Measurements from ENCODE around the gene DNLZ. TPM values are rescaled to one million over a fixed set of nuclear protein-coding genes. Genes with fewer than 3 reads are reported as not detected.

DNLZ gene
- total RNA-seq, 1 donor from 2014 or later = 31.0 TPM

- intact Hi-C loops (cut with micrococcal nuclease) = no loop called here
- Mint-ChIP-seq H3K27me3 (ENCODE audit: low read depth) (no peaks in the 10 kb centered on the region), H3K4me3 (ENCODE audit: low read depth) (no peak overlapping the region), H3K4me1 (ENCODE audit: low read depth) (no peaks in the 10 kb centered on the region), H3K27ac (no peak overlapping the region), H3K36me3 (ENCODE audit: low read depth) (peaks cover 4% of the 10 kb centered on the region), H3K9me3 (peaks cover 23% of the 10 kb centered on the region)
- no peak for DNase-seq (ENCODE audit: low spot score)
Measured at GRCh38 chr9:136316271-136316751, 47.2 kb downstream of the DNLZ start.

GRCh38 chr9:136314944-136315343 lies 48.6 kb downstream of the DNLZ start:
- Mint-ChIP-seq H3K9me3 (peaks cover 23% of the 10 kb centered on the region), H3K4me1 (ENCODE audit: low read depth) (no peaks in the 10 kb centered on the region), H3K36me3 (ENCODE audit: low read depth) (peaks cover 4% of the 10 kb centered on the region), H3K4me3 (ENCODE audit: low read depth) (no peak overlapping the region), H3K27me3 (ENCODE audit: low read depth) (no peaks in the 10 kb centered on the region), H3K27ac (no peak overlapping the region)
- intact Hi-C loops (cut with micrococcal nuclease) = no loop called here
- DNase-seq (ENCODE audit: low spot score) = no peak

GRCh38 chr9:136314056-136314416 lies 49.5 kb downstream of the DNLZ start:
- Mint-ChIP-seq H3K4me3 (ENCODE audit: low read depth) (no peak overlapping the region), H3K27ac (no peak overlapping the region), H3K36me3 (ENCODE audit: low read depth) (peaks cover 4% of the 10 kb centered on the region), H3K27me3 (ENCODE audit: low read depth) (no peaks in the 10 kb centered on the region), H3K4me1 (ENCODE audit: low read depth) (no peaks in the 10 kb centered on the region), H3K9me3 (peaks cover 23% of the 10 kb centered on the region)
- DNase-seq (ENCODE audit: low spot score) = no peak
- intact Hi-C loops (cut with micrococcal nuclease) = no loop called here

DNA sequence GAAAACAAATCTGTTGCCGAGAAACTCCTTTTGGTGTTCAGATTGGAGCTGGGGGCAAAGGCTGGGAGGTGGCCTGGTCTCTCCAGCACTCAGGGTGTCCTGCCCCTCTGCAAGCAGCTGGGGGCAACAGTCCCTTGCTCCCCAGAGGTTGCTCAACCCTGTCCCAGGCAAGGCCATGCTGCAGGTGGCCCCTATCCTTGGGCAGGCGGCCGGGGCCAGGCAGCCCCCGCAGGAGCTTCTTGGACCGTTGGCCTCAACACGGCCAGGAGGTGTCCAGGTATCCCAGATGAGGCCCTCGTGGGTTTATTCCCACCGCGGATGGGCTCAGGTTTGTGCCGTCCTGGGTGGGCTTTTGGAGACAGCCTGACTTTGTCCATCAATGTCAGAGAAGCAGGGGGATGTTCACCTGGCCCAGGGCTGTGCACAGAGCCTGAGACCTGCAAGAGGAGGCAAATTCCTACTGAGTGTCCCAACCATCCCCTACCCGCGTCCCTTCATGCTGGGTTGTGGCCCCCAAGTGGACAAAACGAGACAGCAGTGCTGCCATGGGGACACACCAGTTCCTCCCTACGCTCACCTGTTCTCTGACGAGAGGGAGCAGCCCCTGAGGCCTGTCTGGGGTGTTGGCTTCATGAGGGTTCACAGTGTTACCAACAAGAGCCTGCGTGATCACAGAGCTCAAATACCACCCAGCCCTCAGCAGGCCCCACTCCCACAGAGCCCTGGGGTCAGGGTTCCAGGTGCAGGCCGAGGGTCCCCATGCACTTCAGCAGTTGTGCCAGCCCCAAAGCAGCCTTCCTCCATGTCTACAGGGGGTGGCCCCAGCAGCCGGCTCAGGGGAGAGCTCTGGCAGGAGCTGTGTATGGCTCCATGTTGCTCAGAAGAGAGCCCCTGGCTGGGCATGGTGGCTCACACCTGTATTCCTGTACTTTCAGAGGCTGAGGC lies 50.2 kb downstream of the DNLZ start:
- Mint-ChIP-seq H3K4me1 (ENCODE audit: low read depth) (no peaks in the 10 kb centered on the region), H3K27me3 (ENCODE audit: low read depth) (no peaks in the 10 kb centered on the region), H3K4me3 (ENCODE audit: low read depth) (no peak overlapping the region), H3K9me3 (peaks cover 23% of the 10 kb centered on the region), H3K36me3 (ENCODE audit: low read depth) (peaks cover 4% of the 10 kb centered on the region), H3K27ac (no peak overlapping the region)
- no peak for DNase-seq (ENCODE audit: low spot score)
- intact Hi-C loops (cut with micrococcal nuclease) = no loop called here

- Mint-ChIP-seq H3K36me3 (ENCODE audit: low read depth) (peaks cover 4% of the 10 kb centered on the region), H3K9me3 (peaks cover 23% of the 10 kb centered on the region), H3K4me1 (ENCODE audit: low read depth) (no peaks in the 10 kb centered on the region), H3K27ac (no peak overlapping the region), H3K27me3 (ENCODE audit: low read depth) (no peaks in the 10 kb centered on the region), H3K4me3 (ENCODE audit: low read depth) (no peak overlapping the region)
- DNase-seq (ENCODE audit: low spot score) = no peak
- intact Hi-C loops (cut with micrococcal nuclease) = no loop called here
Measured at GRCh38 chr9:136312436-136312835, 51.1 kb downstream of the DNLZ start.

DNA sequence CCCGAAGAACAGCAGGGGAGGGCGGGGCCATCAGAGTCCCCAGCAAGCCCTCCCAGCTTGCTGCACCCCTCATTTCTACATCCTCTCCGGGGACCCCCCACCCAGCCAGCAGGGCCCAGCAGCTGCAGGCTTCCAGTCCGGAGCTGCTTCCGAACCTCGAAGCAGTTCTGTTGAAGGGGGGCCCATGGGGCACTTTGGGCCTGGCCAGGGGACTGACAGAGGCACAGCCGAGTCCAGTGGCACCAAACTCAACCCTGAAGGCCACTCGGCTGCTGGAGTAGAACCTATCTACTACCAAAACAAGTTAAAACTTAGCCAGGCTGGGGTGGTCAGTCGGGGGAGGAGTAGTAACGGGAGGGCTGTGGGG lies 51.6 kb downstream of the DNLZ start:
- no peaks in the 10 kb centered on the region for H3K27me3 Mint-ChIP-seq (ENCODE audit: low read depth)
- no peak for DNase-seq (ENCODE audit: low spot score)
- H3K36me3 Mint-ChIP-seq (ENCODE audit: low read depth) = peaks cover 4% of the 10 kb centered on the region
- H3K4me3 Mint-ChIP-seq (ENCODE audit: low read depth) = no peak overlapping the region
- intact Hi-C loops (cut with micrococcal nuclease) = no loop called here
- no peak overlapping the region for H3K27ac Mint-ChIP-seq
- H3K4me1 Mint-ChIP-seq (ENCODE audit: low read depth) = no peaks in the 10 kb centered on the region
- peaks cover 23% of the 10 kb centered on the region for H3K9me3 Mint-ChIP-seq

- Mint-ChIP-seq H3K4me1 (ENCODE audit: low read depth) (no peaks in the 10 kb centered on the region), H3K9me3 (peaks cover 19% of the 10 kb centered on the region), H3K36me3 (ENCODE audit: low read depth) (peaks cover 2% of the 10 kb centered on the region), H3K4me3 (ENCODE audit: low read depth) (no peak overlapping the region), H3K27ac (no peak overlapping the region), H3K27me3 (ENCODE audit: low read depth) (no peaks in the 10 kb centered on the region)
- no peak for DNase-seq (ENCODE audit: low spot score)
- intact Hi-C loops (cut with micrococcal nuclease) = no loop called here
Measured at GRCh38 chr9:136311051-136312008, 52.2 kb downstream of the DNLZ start.

- no peaks in the 10 kb centered on the region for H3K27me3 Mint-ChIP-seq (ENCODE audit: low read depth)
- no peak overlapping the region for H3K4me3 Mint-ChIP-seq (ENCODE audit: low read depth)
- intact Hi-C loops (cut with micrococcal nuclease) = no loop called here
- no peak for DNase-seq (ENCODE audit: low spot score)
- H3K36me3 Mint-ChIP-seq (ENCODE audit: low read depth) = no peaks in the 10 kb centered on the region
- H3K27ac Mint-ChIP-seq = no peak overlapping the region
- no peaks in the 10 kb centered on the region for H3K4me1 Mint-ChIP-seq (ENCODE audit: low read depth)
- H3K9me3 Mint-ChIP-seq = peaks cover 12% of the 10 kb centered on the region
Measured at GRCh38 chr9:136310273-136311030, 53.1 kb downstream of the DNLZ start.

DNA sequence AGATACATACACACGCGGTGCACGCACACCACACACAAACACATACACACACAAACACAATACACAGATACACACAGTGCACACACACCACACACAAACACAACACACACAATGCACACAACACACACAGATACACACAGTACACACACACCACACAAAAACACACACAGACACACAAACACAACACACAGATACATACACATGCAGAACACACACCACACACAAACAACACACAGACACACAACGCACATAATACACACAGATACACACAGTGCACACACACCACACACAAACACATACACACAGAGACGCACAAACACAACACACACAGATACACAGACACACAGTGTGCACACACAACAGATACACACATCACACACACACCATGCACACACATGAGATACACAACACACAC lies 53.7 kb downstream of the DNLZ start:
- Mint-ChIP-seq H3K27me3 (ENCODE audit: low read depth) (no peaks in the 10 kb centered on the region), H3K27ac (no peak overlapping the region), H3K4me3 (ENCODE audit: low read depth) (no peak overlapping the region), H3K9me3 (peaks cover 5% of the 10 kb centered on the region), H3K36me3 (ENCODE audit: low read depth) (no peaks in the 10 kb centered on the region), H3K4me1 (ENCODE audit: low read depth) (no peaks in the 10 kb centered on the region)
- DNase-seq (ENCODE audit: low spot score) = no peak
- intact Hi-C loops (cut with micrococcal nuclease) = no loop called here

Other genes with a start within 250 kb of the DNLZ start
- 43.1 and 43.5 TPM in 2 replicates for gene TMEM250, start 244.9 kb downstream of the DNLZ start, total RNA-seq
- gene LHX3, start 158.6 kb downstream of the DNLZ start, total RNA-seq = not detected in 2 replicates
- gene QSOX2, start 117.9 kb downstream of the DNLZ start, total RNA-seq = 24.9 and 25.4 TPM in 2 replicates
- 0.02 TPM in 1 of 2 replicates, not detected in the other for gene CCDC187, start 59.6 kb downstream of the DNLZ start, total RNA-seq
- gene GPSM1, start 36.2 kb downstream of the DNLZ start, total RNA-seq = 24.5 and 25.8 TPM in 2 replicates
- 16.2 and 17.6 TPM in 2 replicates for gene CARD9, start 9.9 kb upstream of the DNLZ start, total RNA-seq
- gene SNAPC4, start 36.4 kb upstream of the DNLZ start, total RNA-seq = 22.7 and 22.9 TPM in 2 replicates
- 66.4 and 75.6 TPM in 2 replicates for gene ENTR1, start 46.9 kb upstream of the DNLZ start, total RNA-seq
- 111 TPM in 2 replicates for gene PMPCA, start 46.9 kb upstream of the DNLZ start, total RNA-seq
- gene INPP5E, start 76.1 kb upstream of the DNLZ start, total RNA-seq = 20.8 and 21.8 TPM in 2 replicates
- 74.5 and 77.5 TPM in 2 replicates for gene SEC16A, start 119.3 kb upstream of the DNLZ start, total RNA-seq
- gene NOTCH1, start 182.3 kb upstream of the DNLZ start, total RNA-seq = 81.3 and 83.8 TPM in 2 replicates

Data from activated T-helper 2 cell treated with anti-CD3 and anti-CD28 coated beads, Interferon-gamma antibody, Interleukin-2, Interleukin-4, amounts not matched to agents 10 μg/mL and 5 μg/mL and 100 μg/mL, durations not matched to agents 14 hours and 24 hours and 36 hours (primary cell).